PC-9 (cell line): ENCODE data around the gene ABR.

Experiments
- CTCF ChIP-seq: fragments of 200-600 bp; sonication (generic); conservative IDR thresholded peaks from 2 replicates; pipeline ENCODE4 v1.6.1; 2017; ENCODE audit warnings: mixed run types, antibody characterized with exemption, mild to moderate bottlenecking, moderate library complexity
- EZH2 ChIP-seq: fragments of 200-600 bp; sonication (generic); IDR thresholded peaks from 2 replicates; pipeline ENCODE4 v1.8.0; 2017; ENCODE audit warnings: antibody characterized with exemption, low read depth

- no peak for TF ChIP-seq CTCF
- TF ChIP-seq EZH2 = no peak
Measured at GRCh38 chr17:1039123-1039507, 140.7 kb downstream of the ABR start.
